H9 (cell line): Measurements from ENCODE around the gene ZNF362. TPM values are rescaled to one million over a fixed set of nuclear protein-coding genes. Genes with fewer than 3 reads are reported as not detected.

Experiments used
- DNase-seq: peaks from one replicate; pipeline ENCODE4 v3.0.0-alpha.2; 2017
- H2AFZ ChIP-seq: one replicate; pipeline ENCODE4 v1.6.1; 2013; ENCODE audit warnings: mild to moderate bottlenecking, low read length, control low read depth, moderate library complexity
- H2AK5ac ChIP-seq: 2 replicates; pipeline ENCODE4 v1.6.1; 2013; ENCODE audit warnings: low read length, control low read depth, mixed read lengths; ENCODE audit not compliant: insufficient read length
- H2BK120ac ChIP-seq: one replicate; pipeline ENCODE4 v1.6.1; 2013; ENCODE audit warnings: low read depth, mild to moderate bottlenecking, low read length, control low read depth, inconsistent platforms; ENCODE audit not compliant: poor library complexity, severe bottlenecking
- H2BK12ac ChIP-seq: 2 replicates; pipeline ENCODE4 v1.6.1; 2013; ENCODE audit warnings: low read length, control low read depth, mixed read lengths, low read depth; ENCODE audit not compliant: insufficient read length
- H2BK15ac ChIP-seq: 2 replicates; pipeline ENCODE4 v1.6.1; 2013; ENCODE audit warnings: low read depth, low read length, control low read depth
- H2BK20ac ChIP-seq: one replicate; pipeline ENCODE4 v1.6.1; 2013; ENCODE audit warnings: low read depth, mild to moderate bottlenecking, low read length, control low read depth, inconsistent platforms; ENCODE audit not compliant: poor library complexity, severe bottlenecking
- H2BK5ac ChIP-seq: 2 replicates; pipeline ENCODE4 v1.6.1; 2013; ENCODE audit warnings: low read length, control low read depth, mixed read lengths; ENCODE audit not compliant: insufficient read length
- H3K14ac ChIP-seq: 2 replicates; pipeline ENCODE4 v1.6.1; 2013; ENCODE audit warnings: low read length, control low read depth; ENCODE audit not compliant: insufficient read depth
- H3K18ac ChIP-seq: 2 replicates; pipeline ENCODE4 v1.6.1; 2013; ENCODE audit warnings: low read depth, mild to moderate bottlenecking, mixed read lengths, low read length, control low read depth; ENCODE audit not compliant: insufficient read length
- H3K23ac ChIP-seq: 2 replicates; pipeline ENCODE4 v1.6.1; 2013; ENCODE audit warnings: low read length, control low read depth, mixed read lengths, low read depth; ENCODE audit not compliant: insufficient read length
- H3K23me2 ChIP-seq: 2 replicates; pipeline ENCODE4 v1.6.1; 2013; ENCODE audit warnings: low read depth, mild to moderate bottlenecking, mixed read lengths, low read length, control low read depth; ENCODE audit not compliant: insufficient read length, poor library complexity, severe bottlenecking
- H3K27ac ChIP-seq: 2 replicates; pipeline ENCODE4 v1.5.1; 2013; ENCODE audit warnings: low read length, control low read depth, mixed read lengths, low read depth; ENCODE audit not compliant: insufficient read length
- H3K27me3 ChIP-seq: 2 replicates; pipeline ENCODE4 v1.6.1; 2013; ENCODE audit warnings: low read length, control low read depth, inconsistent platforms; ENCODE audit not compliant: insufficient read depth
- H3K4ac ChIP-seq: 2 replicates; pipeline ENCODE4 v1.6.1; 2013; ENCODE audit warnings: low read depth, mild to moderate bottlenecking, control low read depth, inconsistent platforms, low read length, moderate library complexity
- H3K4me1 ChIP-seq: 2 replicates; pipeline ENCODE4 v1.6.1; 2013; ENCODE audit warnings: low read length, control low read depth, inconsistent platforms; ENCODE audit not compliant: insufficient read depth
- H3K4me2 ChIP-seq: 2 replicates; pipeline ENCODE4 v1.6.1; 2013; ENCODE audit warnings: low read length, control low read depth, mixed read lengths; ENCODE audit not compliant: insufficient read length, insufficient read depth
- H3K56ac ChIP-seq: 2 replicates; pipeline ENCODE4 v1.6.1; 2013; ENCODE audit warnings: low read depth, mild to moderate bottlenecking, mixed read lengths, low read length, control low read depth; ENCODE audit not compliant: insufficient read length
- H3K79me1 ChIP-seq: 2 replicates; pipeline ENCODE4 v1.6.1; 2013; ENCODE audit warnings: low read depth, mild to moderate bottlenecking, moderate library complexity, low read length, control low read depth, inconsistent platforms; ENCODE audit not compliant: insufficient read depth, poor library complexity, severe bottlenecking
- H3K79me2 ChIP-seq: 2 replicates; pipeline ENCODE4 v1.6.1; 2013; ENCODE audit warnings: low read length, control low read depth, inconsistent platforms; ENCODE audit not compliant: insufficient read depth
- H3K9ac ChIP-seq: 2 replicates; pipeline ENCODE4 v1.6.1; 2013; ENCODE audit warnings: low read length, control low read depth, mixed read lengths; ENCODE audit not compliant: insufficient read length; ENCODE audit errors: extremely low read depth
- H3K9me3 ChIP-seq: one replicate; pipeline ENCODE4 v1.6.1; 2013; ENCODE audit warnings: low read depth, low read length, inconsistent platforms; ENCODE audit not compliant: control insufficient read depth
- H3T11ph ChIP-seq: one replicate; pipeline ENCODE4 v1.6.1; 2013; ENCODE audit warnings: mild to moderate bottlenecking, low read length, control low read depth, inconsistent platforms
- H4K20me1 ChIP-seq: one replicate; pipeline ENCODE4 v1.6.1; 2013; ENCODE audit not compliant: control insufficient read depth, insufficient read length, insufficient read depth
- H4K5ac ChIP-seq: 2 replicates; pipeline ENCODE4 v1.6.1; 2013; ENCODE audit warnings: low read depth, mild to moderate bottlenecking, mixed read lengths, low read length, control low read depth; ENCODE audit not compliant: insufficient read length
- H4K8ac ChIP-seq: replicated peaks from 2 replicates; pipeline ENCODE4 v1.6.1; 2013; ENCODE audit warnings: low read length, control low read depth, mixed read lengths, low read depth; ENCODE audit not compliant: insufficient read length
- H4K91ac ChIP-seq: 2 replicates; pipeline ENCODE4 v1.6.1; 2013; ENCODE audit warnings: low read depth, mild to moderate bottlenecking, moderate library complexity, mixed read lengths, low read length, control low read depth; ENCODE audit not compliant: insufficient read length
- H3K27ac Mint-ChIP-seq, 3 experiments: 2 replicates in 2 of 3; 3 replicates in 1 of 3; pipeline ENCODE4 v1.8.0; 2020 to 2021; ENCODE audit warnings: mixed read lengths in 3 of 3, mild to moderate bottlenecking in 1 of 3, moderate library complexity in 1 of 3
- H3K27me3 Mint-ChIP-seq: 2 replicates; pipeline ENCODE4 v1.8.0; 2021; ENCODE audit warnings: low read depth, mild to moderate bottlenecking, moderate library complexity, mixed read lengths
- H3K36me3 Mint-ChIP-seq, 3 experiments: 2 replicates in 2 of 3; 3 replicates in 1 of 3; pipeline ENCODE4 v1.8.0; 2020 to 2021; ENCODE audit warnings: low read depth in 3 of 3, mixed read lengths in 3 of 3; ENCODE audit not compliant: insufficient read depth in 1 of 3
- H3K4me1 Mint-ChIP-seq, 2 experiments: 2 replicates each; pipeline ENCODE4 v1.8.0; 2020; ENCODE audit warnings: mixed read lengths in 2 of 2
- H3K4me3 Mint-ChIP-seq, 2 experiments: 2 replicates in 1 of 2; 3 replicates in 1 of 2; pipeline ENCODE4 v1.8.0; 2020 to 2021; ENCODE audit warnings: mild to moderate bottlenecking in 2 of 2, mixed read lengths in 2 of 2, moderate library complexity in 1 of 2
- H3K9me3 Mint-ChIP-seq, 2 experiments: 2 replicates in 1 of 2; 3 replicates in 1 of 2; pipeline ENCODE4 v1.8.0; 2020; ENCODE audit warnings: mild to moderate bottlenecking in 2 of 2, mixed read lengths in 2 of 2, moderate library complexity in 1 of 2
- CTCF ChIP-seq: fragments of 200-600 bp; sonication (generic); conservative IDR thresholded peaks from 3 replicates; pipeline ENCODE4 v1.8.0; 2021; ENCODE audit warnings: antibody characterized with exemption, mild to moderate bottlenecking
- WGBS: extraction: QIAGEN DNeasy Blood & Tissue Kit; methylation state at CpG from one replicate; pipeline ENCODE4 v1.1.7; 2013; ENCODE audit warnings: missing lambda C conversion rate, low lambda C conversion rate, mixed read lengths; ENCODE audit not compliant: insufficient read length; ENCODE audit errors: extremely low coverage; 5-methylcytosine and 5-hydroxymethylcytosine counted together
- total RNA-seq: library from RNA; stranded (reverse); gene quantifications from 2 replicates; pipeline ENCODE4 v1.2.1, GENCODE V29; 2021

Gene ZNF362
- total RNA-seq, 1 experiment from 2014 or later = 18.7 TPM

- Histone ChIP-seq H3K9ac (no peak overlapping the region), H3K4me2 (no peak overlapping the region), H2AK5ac (no peak overlapping the region), H3T11ph (no peak overlapping the region), H4K8ac (no peak overlapping the region), H3K4ac (no peak overlapping the region), H3K27me3 (no peaks in the 10 kb centered on the region), H2BK5ac (no peak overlapping the region), H3K4me1 (peaks cover 4% of the 10 kb centered on the region; the same call in 1 of the 2 replicates), H3K23me2 (no peaks in the 10 kb centered on the region), H4K5ac (no peak overlapping the region), H4K91ac (no peak overlapping the region), H3K23ac (no peak overlapping the region), H2BK15ac (no peak overlapping the region), H3K27ac (no peak overlapping the region), H2AFZ (no peak overlapping the region), H3K9me3 (no peaks in the 10 kb centered on the region), H3K79me1 (no peaks in the 10 kb centered on the region), H4K20me1 (no peaks in the 10 kb centered on the region), H3K18ac (no peak overlapping the region), H2BK12ac (no peak overlapping the region), H3K79me2 (no peaks in the 10 kb centered on the region), H3K56ac (no peak overlapping the region), H3K14ac (no peak overlapping the region), H2BK20ac (no peak overlapping the region), H2BK120ac (no peak overlapping the region)
- H3K27me3 Mint-ChIP-seq = no peaks in the 10 kb centered on the region
- TF ChIP-seq CTCF = no peak
- H3K4me1 Mint-ChIP-seq = peaks cover 26% of the 10 kb centered on the region in 2 experiments
- no peak for DNase-seq
- H3K9me3 Mint-ChIP-seq = no peaks in the 10 kb centered on the region
- WGBS = no CpG with 5 or more reads among the region's 6 CpGs
- peaks cover 3 to 31% (median 22%) of the 10 kb centered on the region in 3 experiments for H3K36me3 Mint-ChIP-seq
- no peak overlapping the region for H3K4me3 Mint-ChIP-seq
- no peak overlapping the region; a peak in 1 of 7 replicates for H3K27ac Mint-ChIP-seq
Observed at GRCh38 chr1:33275195-33275594, 18.9 kb downstream of the ZNF362 start.
